HepG2 (cell line): Measurements from ENCODE around the gene ELP5. TPM values are rescaled to one million over a fixed set of nuclear protein-coding genes. Genes with fewer than 3 reads are reported as not detected.

Experiments used
- BORCS8-MEF2B ChIP-seq: sonication (generic); formaldehyde crosslinking; IDR thresholded peaks from 2 replicates; pipeline ENCODE4 v1.8.0; 2022; ENCODE audit warnings: mild to moderate bottlenecking, missing genetic modification reagents
- CC2D1A ChIP-seq: sonication (generic); formaldehyde crosslinking; IDR thresholded peaks from 2 replicates; pipeline ENCODE4 v1.8.1; 2023; ENCODE audit warnings: mild to moderate bottlenecking, missing genetic modification reagents
- FOXO4 ChIP-seq: sonication (generic); formaldehyde crosslinking; conservative IDR thresholded peaks from 2 replicates; pipeline ENCODE4 v1.8.1; 2023; ENCODE audit warnings: missing genetic modification reagents
- GATAD2A ChIP-seq: IDR thresholded peaks from 2 replicates; pipeline ENCODE4 v1.6.1; 2016
- GPN1 ChIP-seq: sonication (generic); formaldehyde crosslinking; IDR thresholded peaks from 2 replicates; pipeline ENCODE4 v1.5.1; 2020; ENCODE audit warnings: missing genetic modification reagents, borderline replicate concordance
- HOXA7 ChIP-seq: sonication (generic); formaldehyde crosslinking; IDR thresholded peaks from 2 replicates; pipeline ENCODE4 v1.8.1; 2022; ENCODE audit warnings: mild to moderate bottlenecking, missing genetic modification reagents, moderate library complexity
- KAT7 ChIP-seq: IDR thresholded peaks from 2 replicates; pipeline ENCODE4 v1.6.1; 2018; ENCODE audit warnings: borderline replicate concordance, missing compliant biosample characterization
- MIER2 ChIP-seq: IDR thresholded peaks from 2 replicates; pipeline ENCODE4 v1.6.1; 2016; ENCODE audit warnings: missing biosample characterization, missing genetic modification reagents
- MYNN ChIP-seq: sonication (generic); formaldehyde crosslinking; IDR thresholded peaks from 2 replicates; pipeline ENCODE4 v1.4.0; 2020; ENCODE audit warnings: mild to moderate bottlenecking, low read depth, missing genetic modification reagents
- PHF21A ChIP-seq: sonication (generic); formaldehyde crosslinking; IDR thresholded peaks from 2 replicates; pipeline ENCODE4 v1.5.0; 2020; ENCODE audit warnings: mild to moderate bottlenecking, missing genetic modification reagents
- POLR2G ChIP-seq: fragments of 200-400 bp; formaldehyde crosslinking; IDR thresholded peaks from 2 replicates; pipeline ENCODE4 v1.6.1; 2018; ENCODE audit warnings: mild to moderate bottlenecking, low read depth, low read length, moderate library complexity
- RBM22 ChIP-seq: fragments of 200-400 bp; formaldehyde crosslinking; optimal IDR thresholded peaks from 2 replicates; pipeline ENCODE3; 2017; ENCODE audit warnings: mild to moderate bottlenecking, low read length, moderate library complexity
- RNF219 ChIP-seq: sonication (generic); formaldehyde crosslinking; IDR thresholded peaks from 2 replicates; pipeline ENCODE4 v1.5.0; 2020; ENCODE audit warnings: mild to moderate bottlenecking, missing genetic modification reagents
- TBL1XR1 ChIP-seq: fragments of 150-350 bp; IDR thresholded peaks from 2 replicates; pipeline ENCODE4 v1.6.1; 2014; ENCODE audit warnings: borderline replicate concordance, low read length; ENCODE audit not compliant: partially characterized antibody
- ZBTB25 ChIP-seq: IDR thresholded peaks from 2 replicates; pipeline ENCODE4 v1.6.1; 2018; ENCODE audit warnings: missing genetic modification reagents
- ZNF160 ChIP-seq: sonication (generic); formaldehyde crosslinking; IDR thresholded peaks from 2 replicates; pipeline ENCODE4 v1.8.0; 2022; ENCODE audit warnings: mild to moderate bottlenecking, inconsistent platforms, missing genetic modification reagents
- ZNF234 ChIP-seq: sonication (generic); formaldehyde crosslinking; conservative IDR thresholded peaks from 2 replicates; pipeline ENCODE4 v1.5.1; 2020; ENCODE audit warnings: mild to moderate bottlenecking, missing genetic modification reagents
- ZNF335 ChIP-seq: sonication (generic); formaldehyde crosslinking; IDR thresholded peaks from 2 replicates; pipeline ENCODE4 v1.4.0; 2020; ENCODE audit warnings: missing genetic modification reagents
- ZNF512B ChIP-seq: sonication (generic); formaldehyde crosslinking; IDR thresholded peaks from 2 replicates; pipeline ENCODE4 v1.5.1; 2020; ENCODE audit warnings: missing genetic modification reagents, mild to moderate bottlenecking, borderline replicate concordance
- ZNF564 ChIP-seq: sonication (generic); formaldehyde crosslinking; IDR thresholded peaks from 2 replicates; pipeline ENCODE4 v1.8.1; 2023; ENCODE audit warnings: mild to moderate bottlenecking, missing genetic modification reagents
- ZNF569 ChIP-seq: sonication (generic); formaldehyde crosslinking; IDR thresholded peaks from 2 replicates; pipeline ENCODE4 v1.5.0; 2020; ENCODE audit warnings: mild to moderate bottlenecking, missing genetic modification reagents, moderate library complexity, borderline replicate concordance
- ZNF572 ChIP-seq: sonication (generic); formaldehyde crosslinking; IDR thresholded peaks from 2 replicates; pipeline ENCODE4 v1.5.1; 2020; ENCODE audit warnings: mild to moderate bottlenecking, missing genetic modification reagents
- ZSCAN29 ChIP-seq: sonication (generic); formaldehyde crosslinking; conservative IDR thresholded peaks from 2 replicates; pipeline ENCODE4 v1.4.0; 2020; ENCODE audit warnings: mild to moderate bottlenecking, missing genetic modification reagents
- polyA plus RNA-seq, 8 experiments: library from polyadenylated mRNA; depleted of rRNA in 3 of 8; stranded (reverse) in 7 of 8; unstranded in 1 of 8; fragments of >200 nt; fragmentation: Illumina TruSeq in 4 of 8; extraction: Trizol in 4 of 8; gene quantifications; 2 replicates each; pipeline versions ENCODE4 v1.2.1 to v1.2.3, GENCODE V29; 2011 to 2016; ENCODE audit warnings: low read depth in 4 of 8, missing spikeins in 1 of 8, mixed read lengths in 1 of 8; ENCODE audit not compliant: insufficient read depth in 1 of 8
- total RNA-seq, 5 experiments: library from RNA; depleted of rRNA; stranded (reverse); fragments of >200 nt; fragmentation: Illumina TruSeq; extraction: Trizol; gene quantifications; 2 replicates each; pipeline ENCODE4 v1.2.3, GENCODE V29; 2016; ENCODE audit warnings: low read depth in 1 of 5

ELP5 gene
- total and polyA plus RNA-seq, 2 of the 13 experiments (the other 11 are each of a cell fraction or from before 2014, with no cell fraction given) = 67.6 to 69.8 TPM

GRCh38 chr17:7220593-7221277, 31.3 kb upstream of the ELP5 start (continued):
- no peak for TF ChIP-seq ZNF512B (CRISPR knock-in tag)
- TF ChIP-seq PHF21A (CRISPR knock-in tag) = peak; percentile 59; the same call in 1 of the 2 replicates
- TF ChIP-seq CC2D1A = no peak
- no peak for TF ChIP-seq MYNN (CRISPR knock-in tag)
- TF ChIP-seq ZNF569 = no peak
- no peak for TF ChIP-seq BORCS8-MEF2B (CRISPR knock-in tag)
- TF ChIP-seq GPN1 (CRISPR knock-in tag) = no peak
- peak; percentile 6 for TF ChIP-seq TBL1XR1
- TF ChIP-seq RNF219 (CRISPR knock-in tag) = no peak
- no peak for TF ChIP-seq ZBTB25
- TF ChIP-seq GATAD2A (CRISPR knock-in tag) = no peak
- peak; percentile 9 for TF ChIP-seq POLR2G
- TF ChIP-seq ZNF572 (CRISPR knock-in tag) = no peak
- TF ChIP-seq ZSCAN29 (CRISPR knock-in tag) = no peak
- no peak for TF ChIP-seq ZNF564 (CRISPR knock-in tag)
- TF ChIP-seq RBM22 = no peak
- no peak for TF ChIP-seq KAT7 (CRISPR knock-in tag)
- no peak for TF ChIP-seq FOXO4
- TF ChIP-seq MIER2 (CRISPR knock-in tag) = no peak
- no peak for TF ChIP-seq HOXA7 (CRISPR knock-in tag)
- TF ChIP-seq ZNF160 (CRISPR knock-in tag) = no peak
- TF ChIP-seq ZNF234 (CRISPR knock-in tag) = no peak
- TF ChIP-seq ZNF335 = no peak
